Measurements from ENCODE around the gene ASPSCR1. TPM values are rescaled to one million over a fixed set of nuclear protein-coding genes. Genes with fewer than 3 reads are reported as not detected.

ASPSCR1 gene
- total and polyA plus RNA-seq, 2 donors (not counting 1 experiment from before 2014, with no cell fraction given) = 6.3 to 35.7 TPM

GRCh38 chr17:82029391-82029790 is 52.0 kb downstream of the ASPSCR1 start:
- Histone ChIP-seq H3K9me3 (ENCODE audit: control insufficient read depth, insufficient read depth, low read depth, low read length) (no peaks in the 10 kb centered on the region), H3K4me3 (replicated peaks in 1 of 4; ENCODE audit: control extremely low read depth in 1 of 4, insufficient read depth in 1 of 4, low read depth in 3 of 4, low read length in 4 of 4) (no peak overlapping the region), H3K4me2 (ENCODE audit: extremely low read depth, insufficient read depth, low read length) (no peak overlapping the region), H3K27me3 (ENCODE audit: control insufficient read depth, insufficient read depth, low read length) (no peaks in the 10 kb centered on the region), H4K20me1 (ENCODE audit: control insufficient read depth, extremely low read depth, insufficient read depth, low read length) (no peaks in the 10 kb centered on the region), H3K4me1 (ENCODE audit: control insufficient read depth, extremely low read depth, insufficient read depth, low read length) (no peaks in the 10 kb centered on the region), H3K9ac (ENCODE audit: insufficient read depth, low read length) (no peak overlapping the region), H2AFZ (ENCODE audit: low read length) (no peak overlapping the region), H3K79me2 (ENCODE audit: control insufficient read depth, insufficient read depth, low read length) (no peaks in the 10 kb centered on the region), H3K36me3 (ENCODE audit: control insufficient read depth, insufficient read depth, low read length) (no peaks in the 10 kb centered on the region), H3K27ac (ENCODE audit: insufficient read depth, low read length) (no peak overlapping the region)
- TF ChIP-seq EZH2 (IDR thresholded peaks at IDR 0.05; ENCODE audit: low read length, missing control alignments) = no peak
- no peak for TF ChIP-seq CTCF (conservative IDR thresholded peaks at IDR 0.05 in 1 of 2, IDR thresholded peaks at IDR 0.05 in 1 of 2; ENCODE audit: low read depth in 1 of 2, low read length in 2 of 2)
- DNase-seq (ENCODE audit: low read depth in 2 of 2) = no peak

GRCh38 chr17:82029990-82030469 is 52.6 kb downstream of the ASPSCR1 start:
- no peaks in the 10 kb centered on the region for H3K36me3 ChIP-seq (ENCODE audit: control insufficient read depth, insufficient read depth, low read length)
- no peak overlapping the region for H3K27ac ChIP-seq (ENCODE audit: insufficient read depth, low read length)
- no peaks in the 10 kb centered on the region for H3K9me3 ChIP-seq (ENCODE audit: control insufficient read depth, insufficient read depth, low read depth, low read length)
- no peak overlapping the region for H3K4me2 ChIP-seq (ENCODE audit: extremely low read depth, insufficient read depth, low read length)
- H3K27me3 ChIP-seq (ENCODE audit: control insufficient read depth, insufficient read depth, low read length) = no peaks in the 10 kb centered on the region
- no peak overlapping the region for H3K9ac ChIP-seq (ENCODE audit: insufficient read depth, low read length)
- no peaks in the 10 kb centered on the region for H4K20me1 ChIP-seq (ENCODE audit: control insufficient read depth, extremely low read depth, insufficient read depth, low read length)
- no peaks in the 10 kb centered on the region for H3K79me2 ChIP-seq (ENCODE audit: control insufficient read depth, insufficient read depth, low read length)
- no peaks in the 10 kb centered on the region for H3K4me1 ChIP-seq (ENCODE audit: control insufficient read depth, extremely low read depth, insufficient read depth, low read length)
- no peak for DNase-seq (ENCODE audit: low read depth in 2 of 2)
- TF ChIP-seq CTCF (conservative IDR thresholded peaks at IDR 0.05 in 1 of 2, IDR thresholded peaks at IDR 0.05 in 1 of 2; ENCODE audit: low read depth in 1 of 2, low read length in 2 of 2) (no peak), EZH2 (IDR thresholded peaks at IDR 0.05; ENCODE audit: low read length, missing control alignments) (no peak)
- no peak overlapping the region for H2AFZ ChIP-seq (ENCODE audit: low read length)
- H3K4me3 ChIP-seq (replicated peaks in 1 of 4; ENCODE audit: control extremely low read depth in 1 of 4, insufficient read depth in 1 of 4, low read depth in 3 of 4, low read length in 4 of 4) = no peak overlapping the region

- no peaks in the 10 kb centered on the region for H3K36me3 ChIP-seq (ENCODE audit: control insufficient read depth, insufficient read depth, low read length)
- H4K20me1 ChIP-seq (ENCODE audit: control insufficient read depth, extremely low read depth, insufficient read depth, low read length) = no peaks in the 10 kb centered on the region
- H3K27ac ChIP-seq (ENCODE audit: insufficient read depth, low read length) = no peak overlapping the region
- no peaks in the 10 kb centered on the region for H3K4me1 ChIP-seq (ENCODE audit: control insufficient read depth, extremely low read depth, insufficient read depth, low read length)
- peak; percentile 76 to 84 for DNase-seq (ENCODE audit: low read depth in 2 of 2)
- peak overlapping the region; percentile 46 for H2AFZ ChIP-seq (ENCODE audit: low read length)
- H3K79me2 ChIP-seq (ENCODE audit: control insufficient read depth, insufficient read depth, low read length) = no peaks in the 10 kb centered on the region
- peak overlapping the region; percentile 69 for H3K4me2 ChIP-seq (ENCODE audit: extremely low read depth, insufficient read depth, low read length)
- H3K27me3 ChIP-seq (ENCODE audit: control insufficient read depth, insufficient read depth, low read length) = no peaks in the 10 kb centered on the region
- TF ChIP-seq CTCF (conservative IDR thresholded peaks at IDR 0.05 in 1 of 2, IDR thresholded peaks at IDR 0.05 in 1 of 2; ENCODE audit: low read depth in 1 of 2, low read length in 2 of 2) (peak; percentile 34 to 73), EZH2 (IDR thresholded peaks at IDR 0.05; ENCODE audit: low read length, missing control alignments) (no peak)
- H3K9ac ChIP-seq (ENCODE audit: insufficient read depth, low read length) = peak overlapping the region; percentile 23
- peak overlapping the region; percentile 35 to 53 (median 42) for H3K4me3 ChIP-seq (replicated peaks in 1 of 4; ENCODE audit: control extremely low read depth in 1 of 4, insufficient read depth in 1 of 4, low read depth in 3 of 4, low read length in 4 of 4)
- H3K9me3 ChIP-seq (ENCODE audit: control insufficient read depth, insufficient read depth, low read depth, low read length) = no peaks in the 10 kb centered on the region
These were observed 53.3 kb downstream of the ASPSCR1 start for GRCh38 chr17:82030470-82031302.
